ENCODE measurements around the gene ZNF579.
"Not testable (repeated sequence)": the region's sequence is repeated elsewhere in the genome, so short reads cannot be mapped to it uniquely, and the experiment has no call there.

The ZNF579 gene

DNA sequence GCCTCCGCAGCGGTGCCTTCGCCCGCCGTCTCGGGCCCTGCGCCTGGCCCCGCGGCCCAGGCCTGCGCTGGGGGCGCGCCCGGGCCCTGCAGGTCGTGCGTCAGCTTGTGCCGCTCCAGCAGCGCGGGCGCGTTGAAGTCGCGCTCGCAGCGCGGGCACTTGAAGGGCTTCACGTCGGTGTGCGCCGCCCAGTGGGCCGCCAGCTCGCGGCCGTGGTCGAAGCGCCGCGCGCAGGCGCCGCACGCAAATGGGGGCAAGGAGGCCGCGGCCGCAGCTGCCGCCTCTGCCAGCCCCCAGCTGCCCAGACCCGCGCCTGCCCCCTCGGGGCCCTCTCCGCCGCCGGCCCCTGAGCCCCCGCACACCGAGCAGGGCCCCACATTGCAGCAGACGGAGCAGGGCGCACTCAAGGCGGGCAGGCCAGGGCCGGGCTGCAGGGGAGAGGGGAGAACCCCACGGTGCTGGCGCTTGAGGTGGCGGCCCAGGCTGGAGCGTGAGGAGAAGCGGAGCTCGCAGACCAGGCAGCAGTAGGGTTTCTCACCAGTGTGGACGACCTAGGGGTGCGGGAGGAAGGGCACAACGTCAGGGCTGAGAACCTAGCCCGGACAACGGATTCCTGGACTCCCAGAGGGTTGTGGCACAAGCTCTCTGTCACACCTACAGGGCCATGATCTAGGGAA lies 12.6 kb upstream of the ZNF579 start:
- DNase-seq = no peak

DNA sequence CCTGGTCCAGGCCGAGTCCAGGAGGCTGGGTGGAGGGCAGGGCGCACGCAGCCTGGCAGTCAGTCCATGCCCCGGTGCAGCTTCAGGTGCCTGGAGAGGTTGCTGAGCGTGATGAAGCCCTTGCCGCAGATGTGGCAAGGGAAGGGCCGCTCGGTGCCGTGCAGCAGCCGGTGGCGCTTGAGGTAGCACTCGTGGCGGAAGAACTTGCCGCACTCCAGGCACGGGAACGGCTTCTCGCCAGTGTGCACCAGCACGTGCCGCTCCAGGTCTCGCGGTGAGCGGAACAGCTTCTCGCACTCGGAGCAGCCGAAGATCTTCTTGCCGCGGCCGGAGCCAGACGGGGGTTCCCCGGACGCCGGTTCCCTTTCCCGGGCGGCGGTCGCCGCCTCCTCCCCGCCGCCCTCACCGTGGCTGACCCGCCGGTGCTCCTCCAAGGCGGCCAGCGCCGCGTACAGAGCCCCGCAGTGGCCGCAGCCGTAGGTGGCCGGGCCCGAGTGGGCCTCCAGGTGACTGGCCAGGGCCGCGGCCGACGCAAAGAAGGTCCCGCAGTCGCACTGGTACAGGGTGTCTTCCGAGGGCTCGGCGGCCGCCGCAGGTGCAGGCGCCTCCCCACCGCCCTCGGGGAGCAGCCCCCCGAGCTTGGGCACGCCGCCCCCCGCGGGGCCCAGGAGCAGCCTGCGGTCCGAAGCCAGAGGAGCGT lies 11.9 kb upstream of the ZNF579 start:
- no peak for DNase-seq

GRCh38 chr19:55591555-55591954 lies 10.9 kb upstream of the ZNF579 start:
- no peak for DNase-seq

DNA sequence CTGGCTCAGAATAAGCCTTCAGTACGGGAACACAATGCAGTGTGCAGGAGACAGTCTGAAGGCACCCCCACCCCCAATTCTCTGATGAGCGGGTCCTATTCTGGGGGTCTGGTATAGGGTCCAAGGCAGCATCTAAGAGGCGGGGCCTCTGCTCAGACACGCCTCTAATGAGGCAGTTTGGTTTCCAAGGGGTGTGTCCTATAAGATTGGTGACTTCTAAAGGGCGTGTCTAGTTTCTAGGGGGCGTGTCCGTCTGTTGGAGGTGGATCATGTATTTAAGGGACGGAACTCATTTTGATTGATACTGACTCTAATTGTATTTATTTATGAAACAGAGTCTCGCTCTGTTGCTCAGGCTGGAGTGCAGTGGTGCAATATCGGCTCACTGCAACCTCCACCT lies 10.0 kb upstream of the ZNF579 start:
- DNase-seq = no peak

- no peak for DNase-seq
These were observed 9.5 kb upstream of the ZNF579 start for GRCh38 chr19:55590109-55590508.

DNA sequence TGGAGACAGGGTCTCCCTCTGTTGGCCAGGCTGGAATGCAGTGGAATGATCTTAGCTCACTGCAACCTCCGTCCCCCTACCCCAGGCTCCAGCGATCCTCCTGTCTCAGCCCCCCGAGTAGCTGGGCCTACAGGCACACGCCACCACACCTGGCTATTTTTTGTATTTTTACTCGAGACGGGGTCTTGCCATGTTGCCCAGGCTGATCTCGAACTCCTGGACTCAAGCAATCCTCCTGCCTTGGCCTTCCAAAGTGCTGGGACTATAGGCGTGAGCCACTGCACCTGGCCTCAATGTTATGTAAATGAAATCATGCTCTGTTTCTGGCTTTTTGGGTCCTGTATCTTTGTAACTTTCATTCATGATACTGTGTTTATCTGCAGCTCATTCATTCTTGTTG lies 8.1 kb upstream of the ZNF579 start:
- DNase-seq = no peak

GRCh38 chr19:55586976-55587668 lies 6.5 kb upstream of the ZNF579 start:
- DNase-seq = peak; percentile 87

DNA sequence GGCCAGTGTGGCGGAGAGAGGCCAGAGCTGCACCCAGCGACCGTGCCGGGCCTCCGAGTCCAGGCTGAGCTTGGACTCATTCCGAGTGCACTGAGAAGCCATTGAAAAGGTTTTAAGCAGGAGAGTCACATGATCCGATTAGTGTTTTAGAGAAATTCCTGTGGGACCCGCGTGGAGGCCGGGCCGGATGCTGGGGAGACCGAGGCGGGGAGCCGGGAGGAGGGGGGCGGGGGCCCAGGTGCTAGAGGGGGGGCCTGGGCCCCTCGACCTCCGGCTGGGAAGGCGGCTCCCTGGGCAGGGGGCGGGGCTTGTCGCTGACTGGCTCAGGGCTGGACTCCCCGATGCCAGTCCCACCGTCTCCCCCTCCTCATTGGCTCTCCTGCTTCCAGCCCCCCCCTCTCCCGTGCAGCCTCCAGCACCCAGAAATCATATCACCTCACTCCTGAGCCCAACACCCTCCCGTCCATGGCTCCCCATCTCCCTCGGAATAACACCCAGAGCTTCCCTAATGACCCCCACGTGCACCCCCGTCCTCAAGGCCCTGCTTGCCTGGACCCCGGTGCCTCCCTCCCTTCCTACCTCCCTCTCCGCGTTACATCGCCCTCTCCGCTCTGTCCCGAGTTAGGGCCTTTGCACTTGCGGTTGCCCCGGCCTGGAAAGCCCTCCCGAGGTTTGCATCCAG lies 5.2 kb upstream of the ZNF579 start:
- peak; percentile 18 for DNase-seq

GRCh38 chr19:55584871-55585270 lies 4.2 kb upstream of the ZNF579 start:
- no peak for DNase-seq

- DNase-seq = not testable (repeated sequence)
These were observed 3.2 kb upstream of the ZNF579 start for GRCh38 chr19:55583897-55584296.

- DNase-seq = not testable (repeated sequence)
These were observed 1.6 kb upstream of the ZNF579 start for GRCh38 chr19:55582284-55582683.

- no peak for DNase-seq
These were observed 1.2 kb upstream of the ZNF579 start for GRCh38 chr19:55581823-55582223.

GRCh38 chr19:55581145-55581822 lies 636 bp upstream of the ZNF579 start:
- no peak for DNase-seq

GRCh38 chr19:55579766-55580621 lies 654 bp downstream of the ZNF579 start:
- no peak for DNase-seq

DNA sequence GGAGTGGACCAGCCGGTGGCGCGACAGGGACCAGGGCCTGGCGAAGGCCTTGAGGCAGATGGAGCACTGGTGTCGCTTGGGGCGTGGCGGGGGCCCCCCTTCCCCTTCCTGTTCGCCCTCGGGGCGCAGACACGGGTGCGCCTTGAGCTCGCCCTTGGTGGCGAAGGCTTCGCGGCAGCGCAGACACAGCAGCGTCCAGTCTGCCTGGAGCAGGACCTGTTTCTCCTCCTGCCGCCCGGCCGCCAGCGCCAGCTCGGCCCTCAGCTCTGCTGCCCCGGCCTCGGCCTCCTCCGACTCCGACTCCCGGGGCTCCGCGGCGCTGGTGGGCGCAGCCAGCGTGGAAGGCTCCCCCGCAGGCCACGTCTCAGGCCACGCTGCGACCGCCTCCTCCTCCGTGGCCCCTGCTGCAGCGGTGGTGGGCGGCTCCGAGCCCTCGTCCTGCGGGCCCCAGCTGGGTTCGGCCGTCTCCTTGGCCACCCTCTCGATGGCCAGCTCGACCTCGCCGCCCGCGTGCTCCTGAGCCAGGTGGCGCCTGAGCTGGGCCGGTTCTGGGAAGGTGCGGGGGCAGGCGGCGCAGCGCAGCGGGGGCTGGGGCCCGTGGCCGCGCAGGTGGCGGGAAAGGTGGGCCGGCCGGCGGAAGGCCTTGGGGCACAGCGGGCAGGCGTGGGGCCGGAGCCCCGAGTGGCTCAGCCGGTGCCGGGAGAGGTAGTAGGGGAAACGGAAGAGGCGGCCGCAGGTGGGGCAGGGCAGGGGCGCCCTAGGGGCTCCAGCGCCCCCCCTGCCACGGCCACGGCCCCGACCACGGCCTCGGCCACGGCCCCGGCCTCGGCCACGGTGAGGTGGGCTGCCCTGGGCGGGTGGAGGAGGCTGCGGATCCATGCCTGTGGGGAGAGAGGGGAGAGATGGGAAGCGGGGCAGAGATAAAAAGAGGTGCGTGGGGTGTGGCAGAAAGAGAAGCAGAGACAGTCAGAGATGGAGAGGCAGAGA lies 1.6 kb downstream of the ZNF579 start:
- DNase-seq = no peak

- DNase-seq = no peak
These were observed 2.5 kb downstream of the ZNF579 start for GRCh38 chr19:55578031-55578760.

GRCh38 chr19:55576746-55577145 lies 3.9 kb downstream of the ZNF579 start:
- no peak for DNase-seq

DNA sequence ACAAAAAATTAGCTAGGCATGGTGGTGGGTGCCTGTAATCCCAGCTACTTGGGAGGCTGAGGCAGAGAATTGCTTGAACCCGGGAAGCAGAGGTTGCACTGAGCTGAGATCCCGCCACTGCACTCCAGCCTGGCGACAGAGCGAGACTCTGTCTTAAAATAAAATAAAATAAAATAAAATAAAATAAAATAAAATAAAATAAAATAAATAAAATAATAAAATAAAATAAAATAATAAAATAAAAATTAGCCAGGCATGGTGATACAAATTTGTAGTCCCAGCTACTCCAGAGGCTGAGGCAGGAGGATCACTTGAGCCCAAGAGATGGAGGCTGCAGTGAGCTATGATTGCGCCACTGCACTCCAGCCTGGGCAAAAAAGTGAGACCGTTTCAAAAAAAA lies 6.7 kb downstream of the ZNF579 start:
- DNase-seq = not testable (repeated sequence)

DNA sequence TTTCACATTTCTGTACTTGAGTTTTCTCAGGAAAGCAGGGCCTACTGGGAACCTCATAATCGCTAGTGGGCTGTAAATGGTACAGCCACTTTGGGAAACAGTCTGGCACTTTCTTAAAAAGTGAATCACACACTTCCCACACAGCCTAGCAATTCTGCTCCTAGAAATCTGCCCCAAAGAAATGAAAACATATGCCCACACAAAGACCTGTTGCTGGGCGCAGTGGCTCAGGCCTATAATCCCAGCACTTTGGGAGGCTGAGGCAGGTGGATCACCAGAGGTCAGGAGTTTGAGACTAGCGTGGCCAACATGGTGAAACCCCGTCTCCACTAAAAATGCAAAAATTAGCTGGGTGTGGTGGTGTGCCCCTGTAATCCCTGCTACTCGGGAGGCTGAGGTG lies 11.2 kb downstream of the ZNF579 start:
- DNase-seq = not testable (repeated sequence)

Data from central memory CD4-positive, alpha-beta T cell (primary cell).